GM12801 (cell line): ENCODE results near the gene MAP1LC3B.

Experiments used
- TF ChIP-seq, protein P1 (sequence below): IDR thresholded peaks from one replicate; pipeline ENCODE4 v1.5.1; 2011; ENCODE audit warnings: control low read depth; ENCODE audit not compliant: insufficient read length; ENCODE audit errors: extremely low read depth

Gene MAP1LC3B

DNA sequence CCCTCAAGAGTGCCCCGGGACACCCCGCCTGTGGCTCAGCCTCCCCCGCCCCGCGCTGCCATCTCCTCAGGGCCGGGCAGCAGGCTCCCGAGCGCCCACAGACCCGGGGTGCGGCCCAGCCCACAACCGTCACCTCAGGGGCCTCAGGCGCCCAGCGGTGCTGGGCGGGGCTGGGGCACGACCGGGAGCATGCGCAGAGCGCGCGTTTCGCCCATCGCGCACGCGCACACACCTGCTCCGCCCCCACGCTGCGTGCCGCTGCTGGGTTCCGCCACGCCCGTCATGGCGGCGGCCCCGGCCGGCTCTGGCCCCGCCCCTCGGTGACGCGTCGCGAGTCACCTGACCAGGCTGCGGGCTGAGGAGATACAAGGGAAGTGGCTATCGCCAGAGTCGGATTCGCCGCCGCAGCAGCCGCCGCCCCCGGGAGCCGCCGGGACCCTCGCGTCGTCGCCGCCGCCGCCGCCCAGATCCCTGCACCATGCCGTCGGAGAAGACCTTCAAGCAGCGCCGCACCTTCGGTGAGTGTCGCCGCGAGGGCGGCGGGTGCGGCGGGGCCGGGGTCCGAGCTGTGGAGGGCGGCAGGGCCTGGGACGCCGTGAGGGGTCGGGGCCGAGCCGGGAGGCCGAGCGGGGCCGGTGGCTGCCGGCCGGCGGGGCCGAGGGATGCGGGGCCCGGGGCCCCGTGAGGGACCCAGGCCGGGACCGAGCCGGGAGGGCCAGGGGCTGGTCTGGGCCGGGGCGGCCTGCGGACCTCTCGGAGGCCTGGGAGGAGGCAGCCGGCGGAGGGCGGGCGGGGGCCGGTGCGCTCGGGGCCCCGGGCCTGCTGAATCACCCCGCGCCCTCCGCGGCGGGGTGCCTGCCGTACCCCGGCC lies at the start of gene MAP1LC3B:
Gene MAP1LC3B, plus strand, starts transcription at position 387 of the 871 bp plus-strand sequence. Its CDS starts 92 bp downstream, at position 479.
- TF ChIP-seq, protein P1, sequence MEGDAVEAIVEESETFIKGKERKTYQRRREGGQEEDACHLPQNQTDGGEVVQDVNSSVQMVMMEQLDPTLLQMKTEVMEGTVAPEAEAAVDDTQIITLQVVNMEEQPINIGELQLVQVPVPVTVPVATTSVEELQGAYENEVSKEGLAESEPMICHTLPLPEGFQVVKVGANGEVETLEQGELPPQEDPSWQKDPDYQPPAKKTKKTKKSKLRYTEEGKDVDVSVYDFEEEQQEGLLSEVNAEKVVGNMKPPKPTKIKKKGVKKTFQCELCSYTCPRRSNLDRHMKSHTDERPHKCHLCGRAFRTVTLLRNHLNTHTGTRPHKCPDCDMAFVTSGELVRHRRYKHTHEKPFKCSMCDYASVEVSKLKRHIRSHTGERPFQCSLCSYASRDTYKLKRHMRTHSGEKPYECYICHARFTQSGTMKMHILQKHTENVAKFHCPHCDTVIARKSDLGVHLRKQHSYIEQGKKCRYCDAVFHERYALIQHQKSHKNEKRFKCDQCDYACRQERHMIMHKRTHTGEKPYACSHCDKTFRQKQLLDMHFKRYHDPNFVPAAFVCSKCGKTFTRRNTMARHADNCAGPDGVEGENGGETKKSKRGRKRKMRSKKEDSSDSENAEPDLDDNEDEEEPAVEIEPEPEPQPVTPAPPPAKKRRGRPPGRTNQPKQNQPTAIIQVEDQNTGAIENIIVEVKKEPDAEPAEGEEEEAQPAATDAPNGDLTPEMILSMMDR: no peak

DNA sequence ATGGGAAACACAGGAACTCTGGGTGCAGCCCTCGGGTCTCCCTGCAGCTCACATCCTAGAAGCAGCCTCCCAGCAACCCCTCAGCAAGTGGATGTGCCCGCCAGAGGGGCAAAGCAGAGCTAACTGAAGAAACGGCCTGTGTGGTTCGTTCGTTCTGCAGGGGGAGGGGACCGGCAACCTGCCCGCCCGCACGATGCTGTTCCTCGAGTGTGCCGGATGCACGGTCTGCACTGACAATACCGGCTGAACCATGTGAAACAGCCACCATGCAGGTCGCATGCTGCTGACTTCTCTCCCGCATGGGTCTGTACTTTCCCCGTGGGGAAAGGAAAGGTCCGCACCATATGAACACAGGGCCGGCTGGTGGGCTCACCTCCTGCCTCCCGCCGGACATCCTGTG lies 49.6 kb upstream of the MAP1LC3B start:
- TF ChIP-seq, protein P1: no peak

DNA sequence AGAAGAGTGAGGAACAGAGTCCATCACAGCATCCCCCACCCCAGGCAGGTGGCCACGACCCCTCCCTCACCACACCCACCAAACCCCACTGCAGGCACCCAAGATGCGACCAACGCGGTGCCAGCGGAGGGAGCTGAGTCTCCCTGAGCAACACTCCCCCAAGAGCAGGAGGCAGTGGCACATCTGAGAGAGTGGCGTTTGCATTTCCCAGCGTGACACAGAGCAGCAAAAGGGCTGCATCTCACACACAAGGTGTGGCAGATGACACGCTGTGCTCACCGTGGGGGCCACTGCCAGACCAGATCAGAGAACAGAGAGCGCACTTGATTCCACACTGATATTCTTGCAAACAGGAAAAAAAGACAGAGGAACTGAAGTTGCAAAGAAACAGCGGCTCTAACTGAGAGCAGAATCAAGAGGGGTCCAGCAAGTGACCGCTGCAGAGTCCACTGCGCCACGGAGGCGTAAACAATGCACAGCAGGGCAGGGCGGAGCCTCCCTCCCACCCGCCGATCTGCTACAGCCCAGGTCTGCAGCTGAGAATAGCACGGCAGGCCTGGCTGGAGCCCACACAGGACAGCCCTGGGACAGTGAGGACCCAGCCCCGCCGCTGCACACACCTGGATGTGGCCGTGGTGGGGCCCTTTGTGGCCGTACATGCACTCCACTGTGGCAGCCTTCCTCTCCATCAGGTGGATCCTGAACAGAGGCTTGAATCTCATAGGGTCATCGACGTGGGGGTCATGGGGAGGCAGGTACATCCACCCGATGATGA lies 49.0 kb upstream of the MAP1LC3B start:
- TF ChIP-seq, protein P1: no peak

DNA sequence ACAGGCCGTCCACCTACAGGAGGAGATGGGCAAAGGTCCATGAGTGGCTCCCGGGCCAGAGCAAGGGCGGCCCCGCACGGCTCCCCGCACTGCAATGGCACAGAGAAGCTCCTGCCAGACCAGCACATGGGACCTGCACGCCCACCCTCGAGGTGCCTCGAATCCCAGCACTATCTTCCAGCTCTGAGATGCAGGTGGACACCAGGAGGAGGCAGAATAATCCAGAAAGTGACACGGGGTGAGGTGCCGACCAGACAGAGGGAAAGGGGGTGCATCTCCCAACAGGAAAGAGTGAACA lies 48.4 kb upstream of the MAP1LC3B start:
- TF ChIP-seq, protein P1: no peak

DNA sequence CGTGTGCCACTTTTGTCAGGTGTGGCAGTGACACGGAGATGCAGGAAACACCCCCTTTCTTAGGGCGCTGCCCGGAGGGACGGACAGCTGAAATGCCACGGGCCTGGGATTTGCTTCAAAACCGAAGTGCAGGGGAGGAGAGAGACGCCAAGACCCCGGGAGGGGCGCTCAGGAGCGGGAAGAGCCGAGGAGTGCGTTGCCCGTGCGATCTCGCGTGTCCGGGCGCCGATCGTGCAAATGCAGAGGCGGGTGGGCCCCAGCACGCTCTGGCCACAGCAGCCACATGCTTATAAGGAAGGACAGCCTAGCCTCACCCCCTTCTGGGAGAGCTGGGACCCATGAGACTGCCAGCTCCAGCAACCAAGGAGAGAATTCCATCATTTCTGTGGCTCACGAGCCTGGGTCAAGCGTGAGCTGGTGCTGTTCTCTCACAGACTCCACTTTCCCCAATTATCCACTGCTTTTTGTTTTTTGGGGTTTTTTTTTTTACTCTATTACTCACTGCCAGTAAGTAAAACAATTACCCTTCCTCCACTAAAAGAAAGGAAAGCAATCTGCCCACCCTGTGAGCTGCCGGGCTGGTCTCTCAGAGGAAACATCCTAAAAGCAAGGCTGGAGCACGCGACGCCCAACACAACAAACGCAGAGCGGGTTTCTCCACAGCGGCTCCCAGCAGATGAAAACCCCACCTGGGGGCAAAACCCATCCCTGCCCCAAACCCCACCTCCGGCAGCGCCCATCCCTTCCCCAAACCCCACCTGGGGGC lies 47.8 kb upstream of the MAP1LC3B start:
- TF ChIP-seq, protein P1: no peak

DNA sequence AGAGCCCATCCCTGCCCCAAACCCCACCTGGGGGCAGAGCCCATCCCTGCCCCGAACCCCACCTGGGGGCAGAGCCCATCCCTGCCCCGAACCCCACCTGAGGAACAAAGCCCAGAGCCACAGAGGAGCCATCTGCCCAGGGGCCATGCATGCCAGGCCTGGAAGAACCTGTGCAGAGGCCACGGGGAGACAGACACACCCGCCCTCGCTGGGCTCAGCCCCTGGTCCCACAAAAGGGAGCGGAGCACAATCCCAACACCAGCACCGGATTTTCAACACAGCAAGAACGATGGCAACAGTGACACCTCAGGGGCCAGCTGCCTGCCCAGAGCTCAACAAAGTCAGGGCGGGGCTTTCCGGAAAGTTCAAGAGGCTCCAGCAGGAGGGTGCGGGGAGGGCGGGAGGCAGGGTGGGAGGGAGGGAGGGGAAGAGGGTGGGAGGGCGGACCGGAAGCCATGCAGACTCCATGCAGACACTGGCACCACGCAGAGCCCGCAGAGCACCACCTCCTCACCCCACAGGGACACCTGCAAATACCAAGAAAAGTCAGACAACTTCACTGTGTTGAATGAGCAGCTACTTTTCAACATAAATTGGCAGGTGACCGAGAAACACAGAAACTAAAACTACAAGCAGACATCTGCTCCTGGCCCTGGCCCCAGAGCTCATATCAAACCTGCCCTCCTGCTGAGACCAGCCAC lies 47.1 kb upstream of the MAP1LC3B start:
- TF ChIP-seq, protein P1: no peak
